Measurements from ENCODE around the gene IKZF2. TPM values are rescaled to one million over a fixed set of nuclear protein-coding genes. Genes with fewer than 3 reads are reported as not detected.
A peak's percentile ranks its signal among the peaks of the same experiment; 100 is the strongest.

Gene IKZF2
- total and polyA plus RNA-seq, 3 donors from 2014 or later, result 3.0 to 11.4 (median 9.1) TPM

- intact Hi-C loops (cut with DNase I; ENCODE audit: low total_unique reads), result no loop called here
- no peak for DNase-seq
- no peak for TF ChIP-seq POLR2A (IDR thresholded peaks at IDR 0.05)
- TF ChIP-seq CTCF (IDR thresholded peaks at IDR 0.05), result no peak
- no peaks in the 10 kb centered on the region for H3K9me3 ChIP-seq
- H3K27ac ChIP-seq, result no peak overlapping the region
- H3K27me3 ChIP-seq, result no peaks in the 10 kb centered on the region
- H3K4me3 ChIP-seq, result no peak overlapping the region
- no peaks in the 10 kb centered on the region for H3K36me3 ChIP-seq (ENCODE audit: low read depth, missing control alignments)
- H3K4me1 ChIP-seq, result no peaks in the 10 kb centered on the region
These were observed 193.8 kb downstream of the IKZF2 start for GRCh38 chr2:212957624-212958023.

GRCh38 chr2:212956665-212957607 lies 194.5 kb downstream of the IKZF2 start:
- Histone ChIP-seq H3K4me1 (no peaks in the 10 kb centered on the region), H3K36me3 (ENCODE audit: low read depth, missing control alignments) (no peaks in the 10 kb centered on the region), H3K9me3 (no peaks in the 10 kb centered on the region), H3K4me3 (no peak overlapping the region), H3K27me3 (no peaks in the 10 kb centered on the region), H3K27ac (peak overlapping the region in 1 of 2 donors; percentile 31)
- WGBS, 2 donors, result 45 to 48% methylated on average over 6 of the region's 6 CpGs
- intact Hi-C loops (cut with DNase I; ENCODE audit: low total_unique reads), result no loop called here
- no peak for DNase-seq
- TF ChIP-seq CTCF (IDR thresholded peaks at IDR 0.05) (no peak), POLR2A (IDR thresholded peaks at IDR 0.05) (no peak)

GRCh38 chr2:212953170-212953920 lies 198.1 kb downstream of the IKZF2 start:
- Histone ChIP-seq H3K27me3 (no peaks in the 10 kb centered on the region), H3K4me1 (no peaks in the 10 kb centered on the region), H3K27ac (no peak overlapping the region), H3K4me3 (no peak overlapping the region), H3K9me3 (no peaks in the 10 kb centered on the region), H3K36me3 (ENCODE audit: low read depth, missing control alignments) (no peaks in the 10 kb centered on the region)
- WGBS, 2 donors, result 56 to 86% methylated on average over 3 of the region's 3 CpGs
- intact Hi-C loops (cut with DNase I; ENCODE audit: low total_unique reads), result no loop called here
- no peak for DNase-seq
- TF ChIP-seq CTCF (IDR thresholded peaks at IDR 0.05) (no peak), POLR2A (IDR thresholded peaks at IDR 0.05) (no peak)

- TF ChIP-seq POLR2A (IDR thresholded peaks at IDR 0.05), result no peak
- no peak for TF ChIP-seq CTCF (IDR thresholded peaks at IDR 0.05)
- Histone ChIP-seq H3K27ac (no peak overlapping the region), H3K36me3 (ENCODE audit: low read depth, missing control alignments) (no peaks in the 10 kb centered on the region), H3K27me3 (no peaks in the 10 kb centered on the region), H3K4me1 (no peaks in the 10 kb centered on the region), H3K4me3 (no peak overlapping the region), H3K9me3 (no peaks in the 10 kb centered on the region)
- intact Hi-C loops (cut with DNase I; ENCODE audit: low total_unique reads), result no loop called here
- no peak for DNase-seq
- 77 to 95% methylated on average over 1 of the region's 1 CpG for WGBS, 2 donors
These were observed 201.6 kb downstream of the IKZF2 start for GRCh38 chr2:212949786-212950185.

Other genes with a start within 250 kb of the IKZF2 start
- 100 to 1,000 TPM in 1 of 2 donors, 10 to 100 TPM in 1; 69.7 to 111 TPM for gene SPAG16, start 132.9 kb upstream of the IKZF2 start, total RNA-seq
- gene SPAG16, start 132.9 kb upstream of the IKZF2 start, polyA plus RNA-seq (ENCODE audit: insufficient read depth, low read depth, low replicate concordance), result 80.7 TPM